ENCODE measurements around the gene SLC29A3.

SLC29A3 gene

DNA sequence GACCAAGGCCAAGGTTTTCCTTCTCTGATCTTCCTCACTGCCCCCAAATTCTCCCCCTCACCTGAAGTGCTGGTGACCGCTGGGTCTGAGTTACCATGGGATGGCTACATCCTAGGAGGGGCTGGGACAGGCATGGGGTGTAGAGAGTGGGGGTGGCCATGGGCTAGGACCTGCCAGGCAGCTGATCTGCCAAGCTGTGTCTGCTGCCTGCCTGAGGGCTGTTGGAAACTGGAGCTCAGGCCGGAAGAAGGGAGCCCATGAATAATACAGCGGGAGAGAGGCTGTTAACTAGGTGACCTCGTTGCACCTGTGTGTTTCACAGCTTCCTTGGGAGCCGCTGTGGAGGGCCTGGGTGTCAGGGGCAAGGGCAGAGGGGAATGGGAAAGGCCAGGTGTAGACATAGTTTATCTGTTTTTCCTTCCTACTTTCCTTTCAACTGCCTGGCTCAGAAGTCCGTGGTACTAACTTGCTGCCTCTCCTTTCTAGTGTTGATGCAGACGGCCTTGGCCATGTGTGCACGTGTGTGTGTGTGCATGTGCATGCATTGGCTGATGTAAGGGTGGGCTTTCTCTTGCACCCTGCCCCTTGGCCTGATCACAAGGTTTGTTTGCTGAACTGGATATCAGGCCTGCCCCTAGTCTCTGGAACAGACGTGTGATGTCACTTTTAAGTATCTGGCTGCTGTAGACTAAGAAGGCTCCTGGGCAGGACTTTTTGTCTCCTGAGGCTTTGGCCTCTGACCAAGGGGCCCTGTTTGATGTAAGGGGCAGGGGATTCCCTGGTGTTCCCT, 89.6 kb downstream of the SLC29A3 start:
- no peak for TF ChIP-seq GATA3 (IDR thresholded peaks at IDR 0.05; ENCODE audit: low read depth, low read length)
- no peak for TF ChIP-seq GATA2 (IDR thresholded peaks at IDR 0.05; ENCODE audit: low read depth, low read length)

DNA sequence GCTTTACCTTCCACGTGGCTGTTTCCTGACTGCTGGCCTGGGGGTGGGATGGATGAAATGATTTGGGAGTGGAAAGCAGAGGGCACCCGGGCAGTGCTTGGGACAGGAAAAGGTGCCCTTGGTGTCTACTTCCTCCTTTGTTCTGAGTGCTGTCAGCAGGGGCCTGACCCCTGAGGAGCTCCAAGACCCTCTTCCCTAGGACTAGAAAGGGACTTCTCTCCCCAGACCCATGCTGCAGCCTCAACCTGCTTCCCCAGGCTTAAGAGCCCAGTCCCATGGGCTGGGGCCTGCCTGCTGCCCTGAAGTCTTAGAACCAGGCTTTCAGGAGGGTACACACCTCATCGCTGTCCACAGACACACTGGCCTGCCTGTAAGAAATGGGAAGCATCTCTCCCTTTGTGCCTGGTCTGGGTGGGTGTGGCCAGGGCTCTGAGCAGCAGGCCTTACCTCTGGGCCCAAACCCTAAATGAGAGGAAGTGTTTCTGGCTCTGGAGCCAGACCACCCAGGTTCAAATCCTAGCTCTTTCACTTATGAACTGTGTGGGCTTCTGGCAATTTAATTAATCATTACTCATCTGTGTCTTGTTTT, 90.6 kb downstream of the SLC29A3 start:
- TF ChIP-seq GATA2 (IDR thresholded peaks at IDR 0.05; ENCODE audit: low read depth, low read length) (no peak), GATA3 (IDR thresholded peaks at IDR 0.05; ENCODE audit: low read depth, low read length) (no peak)
